Activated B cell treated with CpG ODN at 0.5 μM for 24 hours (primary cell): ENCODE measurements around the gene PTN. TPM values are rescaled to one million over a fixed set of nuclear protein-coding genes. Genes with fewer than 3 reads are reported as not detected.

Experiments used
- ATAC-seq: fragments of 200-7000 bp; cut with Tn5 transposase; one replicate; pipeline ENCODE4 v1.10.0; 2021; ENCODE audit warnings: low read depth, mild to moderate bottlenecking, moderate library complexity
- CTCF ChIA-PET: fragments of 350-600 bp; sonication (Branson Sonifier 250); formaldehyde crosslinking; loops from one replicate; lab custom pipeline; 2021; ENCODE audit warnings: antibody characterized with exemption; lab: Charles Lee
- POLR2A ChIA-PET: fragments of 350-600 bp; sonication (Branson Sonifier 250); formaldehyde crosslinking; loops from one replicate; lab custom pipeline; 2021; ENCODE audit warnings: antibody characterized with exemption; lab: Charles Lee
- DNase-seq: peaks from one replicate; pipeline ENCODE4 v3.0.0; 2022
- H3K27ac Mint-ChIP-seq: one replicate; pipeline ENCODE4 v1.8.0; 2020; ENCODE audit warnings: mixed read lengths
- H3K27me3 Mint-ChIP-seq: one replicate; pipeline ENCODE4 v1.8.0; 2021; ENCODE audit warnings: mixed read lengths
- H3K36me3 Mint-ChIP-seq: one replicate; pipeline ENCODE4 v1.8.0; 2021; ENCODE audit warnings: low read depth, mixed read lengths
- H3K4me1 Mint-ChIP-seq: one replicate; pipeline ENCODE4 v1.8.0; 2021; ENCODE audit warnings: mixed read lengths
- H3K4me3 Mint-ChIP-seq: one replicate; pipeline ENCODE4 v1.8.0; 2020; ENCODE audit warnings: mild to moderate bottlenecking, mixed read lengths
- H3K9me3 Mint-ChIP-seq: one replicate; pipeline ENCODE4 v1.8.0; 2020; ENCODE audit warnings: mixed read lengths
- CTCF ChIP-seq: fragments of 200-600 bp; IDR thresholded peaks from one replicate; pipeline ENCODE4 v1.8.0; 2022; ENCODE audit warnings: antibody characterized with exemption, mild to moderate bottlenecking
- intact Hi-C: fragments of 100-400 bp; cut with micrococcal nuclease; formaldehyde crosslinking; loops from one replicate; pipeline ENCODE4 v1.15.1; 2024
- total RNA-seq: library from RNA; stranded (reverse); gene quantifications from 2 replicates; pipeline ENCODE4 v1.2.3, GENCODE V29; 2022

Gene PTN
- total RNA-seq, 1 donor from 2014 or later, result not detected

GRCh38 chr7:137258552-137258951 is 85.0 kb downstream of the PTN start:
- no peaks in the 10 kb centered on the region for H3K36me3 Mint-ChIP-seq
- no peak overlapping the region for H3K4me3 Mint-ChIP-seq
- TF ChIP-seq CTCF, result no peak
- ChIA-PET POLR2A (no interaction called here), CTCF (no interaction called here)
- no peaks in the 10 kb centered on the region for H3K4me1 Mint-ChIP-seq
- H3K27me3 Mint-ChIP-seq, result no peaks in the 10 kb centered on the region
- ATAC-seq (no peak), DNase-seq (no peak)
- intact Hi-C loops, result no loop called here
- H3K9me3 Mint-ChIP-seq, result peaks cover 11% of the 10 kb centered on the region
- no peak overlapping the region for H3K27ac Mint-ChIP-seq

GRCh38 chr7:137254766-137255165 is 88.8 kb downstream of the PTN start:
- peaks cover 2% of the 10 kb centered on the region for H3K9me3 Mint-ChIP-seq
- no peaks in the 10 kb centered on the region for H3K36me3 Mint-ChIP-seq
- CTCF ChIA-PET, result interaction anchor here (0.7 kb wide), 1 partner anchor 567 kb away, joined by 4 read pairs; no protein-coding TSS in a partner anchor
- POLR2A ChIA-PET, result no interaction called here
- no peaks in the 10 kb centered on the region for H3K27me3 Mint-ChIP-seq
- no peak for DNase-seq
- no peak overlapping the region for H3K27ac Mint-ChIP-seq
- H3K4me3 Mint-ChIP-seq, result no peak overlapping the region
- ATAC-seq, result no peak
- TF ChIP-seq CTCF, result no peak
- intact Hi-C loops, result no loop called here
- no peaks in the 10 kb centered on the region for H3K4me1 Mint-ChIP-seq

- Mint-ChIP-seq H3K4me3 (no peak overlapping the region), H3K4me1 (no peaks in the 10 kb centered on the region), H3K9me3 (peaks cover 2% of the 10 kb centered on the region), H3K36me3 (no peaks in the 10 kb centered on the region), H3K27ac (no peak overlapping the region), H3K27me3 (no peaks in the 10 kb centered on the region)
- POLR2A ChIA-PET, result no interaction called here
- no peak for DNase-seq
- no peak for TF ChIP-seq CTCF
- no peak for ATAC-seq
- intact Hi-C loops, result no loop called here
- CTCF ChIA-PET, result no interaction called here
Measured at GRCh38 chr7:137245890-137246289, 97.6 kb downstream of the PTN start.

- CTCF ChIA-PET, result no interaction called here
- DNase-seq (no peak), ATAC-seq (no peak)
- TF ChIP-seq CTCF, result no peak
- Mint-ChIP-seq H3K27me3 (no peaks in the 10 kb centered on the region), H3K36me3 (no peaks in the 10 kb centered on the region), H3K4me3 (no peak overlapping the region), H3K9me3 (peaks cover 2% of the 10 kb centered on the region), H3K27ac (no peak overlapping the region), H3K4me1 (no peaks in the 10 kb centered on the region)
- intact Hi-C loops, result no loop called here
- POLR2A ChIA-PET, result no interaction called here
Measured at GRCh38 chr7:137245186-137245585, 98.3 kb downstream of the PTN start.

- DNase-seq (no peak), ATAC-seq (no peak)
- no peak overlapping the region for H3K4me3 Mint-ChIP-seq
- H3K27me3 Mint-ChIP-seq, result no peaks in the 10 kb centered on the region
- ChIA-PET POLR2A (no interaction called here), CTCF (no interaction called here)
- no peak for TF ChIP-seq CTCF
- no peaks in the 10 kb centered on the region for H3K36me3 Mint-ChIP-seq
- peaks cover 2% of the 10 kb centered on the region for H3K9me3 Mint-ChIP-seq
- H3K4me1 Mint-ChIP-seq, result no peaks in the 10 kb centered on the region
- H3K27ac Mint-ChIP-seq, result no peak overlapping the region
- intact Hi-C loops, result no loop called here
Measured at GRCh38 chr7:137243741-137244140, 99.8 kb downstream of the PTN start.
